ENCODE measurements around the gene DUSP6.

DNA sequence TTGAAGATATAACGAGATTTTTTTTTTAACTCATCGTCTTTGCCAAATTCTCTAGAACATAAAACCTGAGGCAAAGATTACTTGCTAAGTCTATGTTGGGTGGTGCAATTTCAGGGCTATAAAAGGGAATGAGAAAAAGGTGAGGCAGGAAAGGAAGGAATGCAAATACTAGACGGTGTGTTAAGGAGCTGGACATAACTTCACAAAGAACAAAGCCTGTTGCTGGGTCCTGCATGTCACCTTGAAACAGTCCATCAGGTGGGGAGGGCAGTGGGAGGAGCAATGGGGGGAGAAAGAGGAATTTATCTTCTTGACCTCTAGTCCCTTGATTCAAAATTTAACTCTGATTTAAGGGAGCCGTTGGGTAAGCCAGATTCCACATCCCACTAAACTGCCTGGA lies 16.1 kb upstream of the DUSP6 start:
- TF ChIP-seq, protein P1, sequence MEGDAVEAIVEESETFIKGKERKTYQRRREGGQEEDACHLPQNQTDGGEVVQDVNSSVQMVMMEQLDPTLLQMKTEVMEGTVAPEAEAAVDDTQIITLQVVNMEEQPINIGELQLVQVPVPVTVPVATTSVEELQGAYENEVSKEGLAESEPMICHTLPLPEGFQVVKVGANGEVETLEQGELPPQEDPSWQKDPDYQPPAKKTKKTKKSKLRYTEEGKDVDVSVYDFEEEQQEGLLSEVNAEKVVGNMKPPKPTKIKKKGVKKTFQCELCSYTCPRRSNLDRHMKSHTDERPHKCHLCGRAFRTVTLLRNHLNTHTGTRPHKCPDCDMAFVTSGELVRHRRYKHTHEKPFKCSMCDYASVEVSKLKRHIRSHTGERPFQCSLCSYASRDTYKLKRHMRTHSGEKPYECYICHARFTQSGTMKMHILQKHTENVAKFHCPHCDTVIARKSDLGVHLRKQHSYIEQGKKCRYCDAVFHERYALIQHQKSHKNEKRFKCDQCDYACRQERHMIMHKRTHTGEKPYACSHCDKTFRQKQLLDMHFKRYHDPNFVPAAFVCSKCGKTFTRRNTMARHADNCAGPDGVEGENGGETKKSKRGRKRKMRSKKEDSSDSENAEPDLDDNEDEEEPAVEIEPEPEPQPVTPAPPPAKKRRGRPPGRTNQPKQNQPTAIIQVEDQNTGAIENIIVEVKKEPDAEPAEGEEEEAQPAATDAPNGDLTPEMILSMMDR (IDR thresholded peaks at IDR 0.05): no peak
- TF ChIP-seq POLR2A (IDR thresholded peaks at IDR 0.05): no peak
